Loucy (cell line): ENCODE results near the gene GNG8.

ENCODE experiments used
- H2AFZ ChIP-seq: fragments of 200-600 bp; sonication (generic); 2 replicates; pipeline ENCODE4 v1.6.0; 2016; ENCODE audit warnings: antibody characterized with exemption, mild to moderate bottlenecking, low read length, moderate library complexity
- H3F3A ChIP-seq: fragments of 200-600 bp; 2 replicates; pipeline ENCODE4 v1.6.0; 2016; ENCODE audit warnings: antibody characterized with exemption, low read depth, mild to moderate bottlenecking
- H3K27me3 ChIP-seq: fragments of 200-600 bp; sonication (generic); 2 replicates; pipeline ENCODE4 v1.6.1; 2014; ENCODE audit warnings: low read length, mild to moderate bottlenecking; ENCODE audit not compliant: insufficient read depth, poor library complexity, severe bottlenecking
- H3K36me3 ChIP-seq: fragments of 200-600 bp; sonication (generic); 2 replicates; pipeline ENCODE4 v1.6.1; 2016; ENCODE audit warnings: low read length; ENCODE audit not compliant: insufficient read depth
- H3K4me1 ChIP-seq: fragments of 200-600 bp; sonication (generic); 2 replicates; pipeline ENCODE4 v1.5.1; 2014; ENCODE audit warnings: low read length, mild to moderate bottlenecking; ENCODE audit not compliant: insufficient read depth, poor library complexity, severe bottlenecking
- H3K4me2 ChIP-seq: fragments of 200-600 bp; sonication (generic); 2 replicates; pipeline ENCODE4 v1.6.0; 2014; ENCODE audit warnings: antibody characterized with exemption, low read length, low read depth, mild to moderate bottlenecking; ENCODE audit not compliant: poor library complexity, severe bottlenecking
- H3K4me3 ChIP-seq: fragments of 200-600 bp; sonication (generic); 2 replicates; pipeline ENCODE4 v1.5.1; 2014; ENCODE audit warnings: low read length, mild to moderate bottlenecking, mixed read lengths; ENCODE audit not compliant: poor library complexity, severe bottlenecking
- H3K79me2 ChIP-seq: fragments of 200-600 bp; sonication (generic); 2 replicates; pipeline ENCODE4 v1.6.1; 2014; ENCODE audit warnings: low read length; ENCODE audit not compliant: insufficient read depth
- H3K9ac ChIP-seq: fragments of 200-600 bp; sonication (generic); 2 replicates; pipeline ENCODE4 v1.6.0; 2014; ENCODE audit warnings: mild to moderate bottlenecking, low read depth, low read length, moderate library complexity; ENCODE audit not compliant: poor library complexity, severe bottlenecking
- H3K9me2 ChIP-seq: fragments of 200-600 bp; sonication (generic); replicated peaks from 2 replicates; pipeline ENCODE4 v1.6.1; 2016; ENCODE audit warnings: low read depth, low read length, mixed read lengths
- H3K9me3 ChIP-seq: fragments of 200-600 bp; sonication (generic); 2 replicates; pipeline ENCODE4 v1.6.1; 2014; ENCODE audit warnings: mild to moderate bottlenecking, antibody characterized with exemption, low read length, low read depth; ENCODE audit not compliant: insufficient read depth
- H4K20me1 ChIP-seq: fragments of 200-600 bp; sonication (generic); 2 replicates; pipeline ENCODE4 v1.6.0; 2014; ENCODE audit warnings: antibody characterized with exemption, low read length, mild to moderate bottlenecking; ENCODE audit not compliant: insufficient read depth, poor library complexity, severe bottlenecking
- CTCF ChIP-seq: fragments of 200-600 bp; sonication (generic); conservative IDR thresholded peaks from 2 replicates; pipeline ENCODE4 v1.5.1; 2014; ENCODE audit warnings: mild to moderate bottlenecking, antibody characterized with exemption, low read length
- EZH2phosphoT487 ChIP-seq: fragments of 200-600 bp; IDR thresholded peaks from 2 replicates; pipeline ENCODE4 v1.6.1; 2018; ENCODE audit warnings: antibody characterized with exemption, mild to moderate bottlenecking, moderate library complexity, borderline replicate concordance

The GNG8 gene

GRCh38 chr19:46635920-46636761 lies at the start of gene GNG8:
GNG8 (minus strand) TSS chr19:46636202; CDS start chr19:46634682, 1,520 bp downstream.
- H3K36me3 ChIP-seq, result no peaks in the 10 kb centered on the region
- H3F3A ChIP-seq, result no peaks in the 10 kb centered on the region
- H2AFZ ChIP-seq, result no peak within 1 kb of the TSS
- H3K9ac ChIP-seq, result no peak within 1 kb of the TSS
- no peaks in the 10 kb centered on the region for H3K27me3 ChIP-seq
- H3K9me2 ChIP-seq, result no peaks in the 10 kb centered on the region
- no peak for TF ChIP-seq EZH2phosphoT487
- no peak for TF ChIP-seq CTCF
- H3K4me2 ChIP-seq, result no peak within 1 kb of the TSS
- no peak within 1 kb of the TSS for H3K4me3 ChIP-seq
- H3K79me2 ChIP-seq, result no peaks in the 10 kb centered on the region
- no peaks in the 10 kb centered on the region for H3K9me3 ChIP-seq
- peaks cover 4% of the 10 kb centered on the region for H3K4me1 ChIP-seq
- H4K20me1 ChIP-seq, result no peaks in the 10 kb centered on the region

GRCh38 chr19:46685189-46685588 lies 49.2 kb upstream of the GNG8 start:
- no peak overlapping the region for H3K9ac ChIP-seq
- no peaks in the 10 kb centered on the region for H3F3A ChIP-seq
- no peaks in the 10 kb centered on the region for H3K79me2 ChIP-seq
- H3K9me2 ChIP-seq, result no peaks in the 10 kb centered on the region
- no peaks in the 10 kb centered on the region for H3K9me3 ChIP-seq
- no peak overlapping the region for H3K4me2 ChIP-seq
- H3K4me1 ChIP-seq, result no peaks in the 10 kb centered on the region
- H4K20me1 ChIP-seq, result peaks cover 2% of the 10 kb centered on the region
- no peaks in the 10 kb centered on the region for H3K27me3 ChIP-seq
- TF ChIP-seq EZH2phosphoT487, result no peak
- TF ChIP-seq CTCF, result no peak
- H2AFZ ChIP-seq, result no peak overlapping the region
- H3K36me3 ChIP-seq, result peaks cover 77% of the 10 kb centered on the region
- no peak overlapping the region for H3K4me3 ChIP-seq

- no peaks in the 10 kb centered on the region for H3K9me3 ChIP-seq
- peaks cover 17% of the 10 kb centered on the region for H4K20me1 ChIP-seq
- no peaks in the 10 kb centered on the region for H3K9me2 ChIP-seq
- no peak overlapping the region for H3K4me3 ChIP-seq
- H3K79me2 ChIP-seq, result peaks cover 10% of the 10 kb centered on the region; the same call in 1 of the 2 replicates
- no peak overlapping the region for H3K9ac ChIP-seq
- TF ChIP-seq EZH2phosphoT487 (no peak), CTCF (no peak)
- no peaks in the 10 kb centered on the region for H3K4me1 ChIP-seq
- H2AFZ ChIP-seq, result no peak overlapping the region
- no peak overlapping the region for H3K4me2 ChIP-seq
- H3K36me3 ChIP-seq, result peaks cover 79% of the 10 kb centered on the region; the same call in 1 of the 2 replicates
- H3F3A ChIP-seq, result no peaks in the 10 kb centered on the region
- H3K27me3 ChIP-seq, result no peaks in the 10 kb centered on the region
These were observed 42.2 kb upstream of the GNG8 start for GRCh38 chr19:46678110-46678732.
